Measurements from ENCODE around the gene ZBTB20.

The ZBTB20 gene

DNA sequence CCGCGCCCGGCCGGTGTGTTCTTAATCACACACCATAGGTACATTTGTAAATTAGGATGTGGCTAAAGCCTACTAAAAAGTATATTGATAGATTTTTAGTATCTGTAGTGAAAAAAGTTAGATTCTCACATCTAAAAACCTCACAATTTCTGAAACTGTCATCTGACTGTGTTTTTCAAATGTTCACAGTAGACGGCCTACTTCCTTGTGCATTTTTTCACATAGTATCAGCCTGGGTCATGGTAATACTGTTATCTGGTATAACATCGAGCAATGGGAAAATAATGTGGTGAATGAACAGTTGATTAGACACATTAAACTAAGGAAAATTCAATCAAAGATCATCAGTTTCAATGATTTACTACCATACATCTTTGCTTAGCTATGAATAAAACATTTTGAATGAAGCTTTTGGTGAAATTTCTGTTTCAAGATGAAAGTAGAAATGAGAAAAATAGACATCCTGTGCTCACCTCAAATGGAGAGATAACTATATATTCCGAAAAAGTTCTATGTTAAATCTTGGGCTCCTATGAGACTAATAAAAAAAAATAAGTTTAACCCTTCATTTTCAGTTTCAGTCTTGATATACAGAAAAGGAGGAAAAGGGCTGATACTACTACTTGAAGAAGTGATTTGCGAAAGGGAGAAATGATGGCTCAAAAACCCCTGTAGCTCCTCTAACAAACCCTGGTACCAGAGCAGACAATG, 262.7 kb downstream of the ZBTB20 start:
- H3K27me3 ChIP-seq (replicated peaks in 2 of 5; ENCODE audit: control insufficient read depth in 4 of 5, insufficient read depth in 5 of 5, low read length in 4 of 5), result no peaks in the 10 kb centered on the region
- no peak overlapping the region for H3K4me3 ChIP-seq (ENCODE audit: control insufficient read depth in 1 of 7, extremely low read depth in 1 of 7, insufficient read depth in 4 of 7, low read depth in 2 of 7, low read length in 6 of 7)
- H3K27ac ChIP-seq (ENCODE audit: insufficient read depth in 1 of 2, low read depth in 1 of 2, low read length in 2 of 2, poor library complexity in 1 of 2, severe bottlenecking in 2 of 2), result no peak overlapping the region
- H3K36me3 ChIP-seq (ENCODE audit: control insufficient read depth in 4 of 4, insufficient read depth in 4 of 4, low read length in 3 of 4), result no peaks in the 10 kb centered on the region
- ChIA-PET CTCF (interaction anchor here (1.0 to 1.6 kb wide), 3 partner anchors 13 to 52 kb away, joined by 3 to 4 read pairs (median 3); no protein-coding TSS in a partner anchor), POLR2A (no interaction called here)
- DNase-seq, result no peak
- no CpG with 5 or more reads among the region's 8 CpGs for WGBS (ENCODE audit: insufficient coverage)
- peaks cover 0 to 8% (median 2%) of the 10 kb centered on the region in 4 experiments for H3K4me1 ChIP-seq (ENCODE audit: control extremely low read depth in 1 of 4, control insufficient read depth in 4 of 4, insufficient read depth in 4 of 4, low read length in 3 of 4)
- no peaks in the 10 kb centered on the region for H3K9me3 ChIP-seq (ENCODE audit: control extremely low read depth in 1 of 5, control insufficient read depth in 4 of 5, insufficient read depth in 2 of 5, low read depth in 1 of 5, low read length in 4 of 5)

- DNase-seq, result no peak
- Histone ChIP-seq H3K4me3 (ENCODE audit: control insufficient read depth in 1 of 7, extremely low read depth in 1 of 7, insufficient read depth in 4 of 7, low read depth in 2 of 7, low read length in 6 of 7) (no peak overlapping the region), H3K27ac (ENCODE audit: insufficient read depth in 1 of 2, low read depth in 1 of 2, low read length in 2 of 2, poor library complexity in 1 of 2, severe bottlenecking in 2 of 2) (no peak overlapping the region), H3K9me3 (ENCODE audit: control extremely low read depth in 1 of 5, control insufficient read depth in 4 of 5, insufficient read depth in 2 of 5, low read depth in 1 of 5, low read length in 4 of 5) (no peaks in the 10 kb centered on the region), H3K4me1 (ENCODE audit: control extremely low read depth in 1 of 4, control insufficient read depth in 4 of 4, insufficient read depth in 4 of 4, low read length in 3 of 4) (peaks cover 0 to 19% (median 6%) of the 10 kb centered on the region in 4 experiments), H3K36me3 (ENCODE audit: control insufficient read depth in 4 of 4, insufficient read depth in 4 of 4, low read length in 3 of 4) (no peaks in the 10 kb centered on the region), H3K27me3 (replicated peaks in 2 of 5; ENCODE audit: control insufficient read depth in 4 of 5, insufficient read depth in 5 of 5, low read length in 4 of 5) (no peaks in the 10 kb centered on the region)
- POLR2A ChIA-PET, result no interaction called here
- CTCF ChIA-PET, result interaction anchor here (1.4 to 2.2 kb wide), 2 partner anchors 13 to 20 kb away, joined by 7 read pairs; no protein-coding TSS in a partner anchor
- 97% methylated on average over 4 of the region's 4 CpGs for WGBS (ENCODE audit: insufficient coverage)
Observed at GRCh38 chr3:114880078-114880477, 267.0 kb downstream of the ZBTB20 start.

DNA sequence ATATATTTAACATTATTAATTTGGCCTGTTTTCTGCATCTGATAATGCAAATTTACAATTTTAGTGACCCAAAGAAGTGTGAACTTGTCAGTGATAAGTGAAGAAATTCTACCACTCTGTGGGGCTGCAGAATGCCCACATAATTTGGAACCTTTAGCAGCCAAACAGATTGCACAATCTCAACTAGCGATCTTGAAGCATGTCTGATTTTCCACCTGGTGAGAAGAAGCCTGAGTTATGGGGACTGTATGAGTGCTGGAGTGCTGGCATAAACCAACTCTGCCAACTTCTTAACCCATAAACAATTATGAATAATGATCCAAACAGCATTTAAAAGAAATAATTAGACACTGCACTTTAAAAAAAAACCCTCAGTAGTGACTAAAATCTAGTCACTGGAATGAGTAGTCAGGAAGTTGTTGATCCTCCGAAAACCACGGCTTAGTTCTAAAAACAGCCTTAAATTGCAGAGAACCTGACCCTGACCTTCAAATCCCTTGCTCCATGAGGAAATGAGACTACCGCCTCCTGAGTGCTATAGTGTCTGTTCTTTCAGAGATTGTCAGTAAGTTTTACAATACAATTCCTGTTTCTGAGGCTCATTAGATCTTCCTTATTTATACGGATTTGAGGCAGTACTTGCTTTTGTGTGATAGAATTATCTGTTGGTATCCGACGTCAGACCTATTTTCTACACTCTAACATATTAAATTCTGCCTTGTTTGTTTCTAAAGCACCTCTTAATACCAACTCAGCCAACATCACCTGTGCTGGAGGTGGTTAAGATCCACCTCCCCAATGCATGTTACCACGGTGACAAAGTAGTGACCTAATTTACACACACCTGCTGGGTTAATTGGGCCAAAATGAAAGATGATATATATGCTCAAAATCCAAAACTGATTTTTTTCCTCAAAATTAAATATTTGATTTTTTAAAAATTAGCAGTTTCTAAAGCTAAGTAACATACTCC, 267.7 kb downstream of the ZBTB20 start:
- H3K4me3 ChIP-seq (ENCODE audit: control insufficient read depth in 1 of 7, extremely low read depth in 1 of 7, insufficient read depth in 4 of 7, low read depth in 2 of 7, low read length in 6 of 7), result peak overlapping the region in 1 of 7 experiments; percentile 31
- peak in 1 of 3 donors; percentile 58 for DNase-seq
- CTCF ChIA-PET, result interaction anchor here (1.4 to 2.3 kb wide), 3 partner anchors 11 to 20 kb away, joined by 7 to 12 read pairs (median 7); no protein-coding TSS in a partner anchor
- H3K27ac ChIP-seq (ENCODE audit: insufficient read depth in 1 of 2, low read depth in 1 of 2, low read length in 2 of 2, poor library complexity in 1 of 2, severe bottlenecking in 2 of 2), result no peak overlapping the region
- H3K36me3 ChIP-seq (ENCODE audit: control insufficient read depth in 4 of 4, insufficient read depth in 4 of 4, low read length in 3 of 4), result no peaks in the 10 kb centered on the region
- no peaks in the 10 kb centered on the region for H3K9me3 ChIP-seq (ENCODE audit: control extremely low read depth in 1 of 5, control insufficient read depth in 4 of 5, insufficient read depth in 2 of 5, low read depth in 1 of 5, low read length in 4 of 5)
- peaks cover 0 to 26% (median 10%) of the 10 kb centered on the region in 4 experiments for H3K4me1 ChIP-seq (ENCODE audit: control extremely low read depth in 1 of 4, control insufficient read depth in 4 of 4, insufficient read depth in 4 of 4, low read length in 3 of 4)
- no peaks in the 10 kb centered on the region for H3K27me3 ChIP-seq (replicated peaks in 2 of 5; ENCODE audit: control insufficient read depth in 4 of 5, insufficient read depth in 5 of 5, low read length in 4 of 5)
- POLR2A ChIA-PET, result no interaction called here
- WGBS (ENCODE audit: insufficient coverage), result 7% methylated on average over 3 of the region's 8 CpGs

DNA sequence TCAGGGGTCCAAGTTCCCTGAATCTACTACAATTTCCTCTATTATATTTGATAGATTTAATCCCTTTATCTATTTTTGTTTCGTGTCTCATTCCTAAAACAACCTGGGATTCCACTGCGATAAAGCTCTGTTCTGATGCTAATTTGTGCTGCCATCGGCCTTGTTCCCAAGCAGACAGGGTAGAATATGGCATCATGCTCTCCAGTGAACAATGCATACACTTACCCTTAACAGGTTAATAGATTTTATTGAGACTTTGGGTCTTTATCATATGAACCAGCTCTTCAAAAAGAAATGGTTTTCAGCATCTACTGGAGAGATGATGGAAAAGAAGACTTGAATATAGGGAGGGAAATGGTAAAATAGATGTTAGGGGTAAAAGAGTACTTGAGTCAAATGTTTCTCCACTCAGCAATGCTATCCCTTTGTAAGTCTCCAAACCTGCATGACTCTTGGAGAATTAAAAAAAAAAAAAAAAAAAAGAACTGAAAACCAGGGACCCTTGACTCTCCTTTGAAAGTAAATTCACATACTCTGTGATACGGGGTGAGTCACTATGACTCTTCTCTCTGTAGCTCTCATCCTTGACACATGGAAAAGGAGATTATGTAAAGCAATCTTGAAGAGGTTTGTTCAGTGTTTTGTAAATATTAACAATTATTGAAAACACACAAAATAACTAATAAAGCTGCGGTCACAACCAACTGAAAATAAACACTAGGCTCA, 268.8 kb downstream of the ZBTB20 start:
- no peaks in the 10 kb centered on the region for H3K36me3 ChIP-seq (ENCODE audit: control insufficient read depth in 4 of 4, insufficient read depth in 4 of 4, low read length in 3 of 4)
- POLR2A ChIA-PET, result no interaction called here
- no peak overlapping the region for H3K4me3 ChIP-seq (ENCODE audit: control insufficient read depth in 1 of 7, extremely low read depth in 1 of 7, insufficient read depth in 4 of 7, low read depth in 2 of 7, low read length in 6 of 7)
- 90% methylated on average over 3 of the region's 5 CpGs for WGBS (ENCODE audit: insufficient coverage)
- no peaks in the 10 kb centered on the region for H3K9me3 ChIP-seq (ENCODE audit: control extremely low read depth in 1 of 5, control insufficient read depth in 4 of 5, insufficient read depth in 2 of 5, low read depth in 1 of 5, low read length in 4 of 5)
- no peaks in the 10 kb centered on the region for H3K27me3 ChIP-seq (replicated peaks in 2 of 5; ENCODE audit: control insufficient read depth in 4 of 5, insufficient read depth in 5 of 5, low read length in 4 of 5)
- H3K4me1 ChIP-seq (ENCODE audit: control extremely low read depth in 1 of 4, control insufficient read depth in 4 of 4, insufficient read depth in 4 of 4, low read length in 3 of 4), result peaks cover 0 to 32% (median 11%) of the 10 kb centered on the region in 4 experiments
- no peak overlapping the region for H3K27ac ChIP-seq (ENCODE audit: insufficient read depth in 1 of 2, low read depth in 1 of 2, low read length in 2 of 2, poor library complexity in 1 of 2, severe bottlenecking in 2 of 2)
- DNase-seq, result peak in 1 of 3 donors; percentile 39
- CTCF ChIA-PET, result interaction anchor here (0.8 to 2.3 kb wide), 4 partner anchors 10 to 57 kb away, joined by 3 to 12 read pairs (median 6); no protein-coding TSS in a partner anchor

- WGBS (ENCODE audit: insufficient coverage), result no CpG with 5 or more reads among the region's 2 CpGs
- H3K36me3 ChIP-seq (ENCODE audit: control insufficient read depth in 4 of 4, insufficient read depth in 4 of 4, low read length in 3 of 4), result no peaks in the 10 kb centered on the region
- no peak overlapping the region for H3K4me3 ChIP-seq (ENCODE audit: control insufficient read depth in 1 of 7, extremely low read depth in 1 of 7, insufficient read depth in 4 of 7, low read depth in 2 of 7, low read length in 6 of 7)
- DNase-seq, result no peak
- ChIA-PET CTCF (interaction anchor here (0.6 to 2.3 kb wide), 6 partner anchors 9 to 58 kb away, joined by 3 to 12 read pairs (median 4); no protein-coding TSS in a partner anchor), POLR2A (no interaction called here)
- peaks cover 0 to 32% (median 11%) of the 10 kb centered on the region in 4 experiments for H3K4me1 ChIP-seq (ENCODE audit: control extremely low read depth in 1 of 4, control insufficient read depth in 4 of 4, insufficient read depth in 4 of 4, low read length in 3 of 4)
- no peaks in the 10 kb centered on the region for H3K27me3 ChIP-seq (replicated peaks in 2 of 5; ENCODE audit: control insufficient read depth in 4 of 5, insufficient read depth in 5 of 5, low read length in 4 of 5)
- H3K9me3 ChIP-seq (ENCODE audit: control extremely low read depth in 1 of 5, control insufficient read depth in 4 of 5, insufficient read depth in 2 of 5, low read depth in 1 of 5, low read length in 4 of 5), result no peaks in the 10 kb centered on the region
- no peak overlapping the region for H3K27ac ChIP-seq (ENCODE audit: insufficient read depth in 1 of 2, low read depth in 1 of 2, low read length in 2 of 2, poor library complexity in 1 of 2, severe bottlenecking in 2 of 2)
Observed at GRCh38 chr3:114877378-114878113, 269.5 kb downstream of the ZBTB20 start.

DNA sequence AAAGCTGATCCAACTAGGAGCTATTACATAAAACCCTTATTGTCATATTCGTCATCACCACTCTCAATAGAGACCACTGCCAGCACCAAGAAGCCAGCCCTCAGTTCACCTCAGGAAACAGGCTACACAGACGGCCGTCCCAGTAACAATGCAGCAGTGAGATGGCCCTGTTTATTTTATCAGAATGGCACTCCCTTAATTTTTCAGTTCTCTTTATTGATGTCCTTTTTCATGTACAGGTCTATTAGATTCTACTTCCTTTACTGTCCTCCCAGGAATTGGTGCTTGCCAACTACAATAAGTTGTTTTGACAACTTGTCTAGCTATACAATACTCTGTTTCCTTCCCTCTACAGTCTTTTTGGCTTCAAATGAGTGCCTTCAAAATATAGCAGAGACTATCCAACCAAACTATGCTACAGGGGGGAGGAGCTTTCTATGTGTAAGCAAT, 272.5 kb downstream of the ZBTB20 start:
- H3K4me1 ChIP-seq (ENCODE audit: control extremely low read depth in 1 of 4, control insufficient read depth in 4 of 4, insufficient read depth in 4 of 4, low read length in 3 of 4), result peaks cover 0 to 29% (median 10%) of the 10 kb centered on the region in 4 experiments
- H3K27ac ChIP-seq (ENCODE audit: insufficient read depth in 1 of 2, low read depth in 1 of 2, low read length in 2 of 2, poor library complexity in 1 of 2, severe bottlenecking in 2 of 2), result peak overlapping the region in 1 of 2 experiments; percentile 27
- H3K27me3 ChIP-seq (replicated peaks in 2 of 5; ENCODE audit: control insufficient read depth in 4 of 5, insufficient read depth in 5 of 5, low read length in 4 of 5), result no peaks in the 10 kb centered on the region
- peak in 1 of 3 donors; percentile 58 for DNase-seq
- H3K9me3 ChIP-seq (ENCODE audit: control extremely low read depth in 1 of 5, control insufficient read depth in 4 of 5, insufficient read depth in 2 of 5, low read depth in 1 of 5, low read length in 4 of 5), result no peaks in the 10 kb centered on the region
- CTCF ChIA-PET, result interaction anchor here (0.8 to 1.5 kb wide), 5 partner anchors 11 to 21 kb away, joined by 3 to 5 read pairs (median 4); no protein-coding TSS in a partner anchor
- POLR2A ChIA-PET, result interaction anchor here (1.0 kb wide), 1 partner anchor 16 kb away, joined by 3 read pairs; no protein-coding TSS in a partner anchor
- H3K4me3 ChIP-seq (ENCODE audit: control insufficient read depth in 1 of 7, extremely low read depth in 1 of 7, insufficient read depth in 4 of 7, low read depth in 2 of 7, low read length in 6 of 7), result peak overlapping the region in 1 of 7 experiments; percentile 14
- no peaks in the 10 kb centered on the region for H3K36me3 ChIP-seq (ENCODE audit: control insufficient read depth in 4 of 4, insufficient read depth in 4 of 4, low read length in 3 of 4)
- WGBS (ENCODE audit: insufficient coverage), result 26% methylated on average over 3 of the region's 3 CpGs

Data from common myeloid progenitor, CD34-positive (primary cell).